GM21737 (cell line): ENCODE results near the gene ST13.
"Not testable (repeated sequence)": the region's sequence is repeated elsewhere in the genome, so short reads cannot be mapped to it uniquely, and the experiment has no call there.

Source experiments
- ATAC-seq: cut with Tn5 transposase; IDR thresholded peaks from one replicate; pipeline ENCODE4 v1.9.1; 2021; ENCODE audit warnings: mild to moderate bottlenecking, moderate library complexity; ENCODE audit not compliant: unreplicated experiment

The ST13 gene

GRCh38 chr22:40789131-40789530 is 67.3 kb downstream of the ST13 start:
- ATAC-seq = no peak

DNA sequence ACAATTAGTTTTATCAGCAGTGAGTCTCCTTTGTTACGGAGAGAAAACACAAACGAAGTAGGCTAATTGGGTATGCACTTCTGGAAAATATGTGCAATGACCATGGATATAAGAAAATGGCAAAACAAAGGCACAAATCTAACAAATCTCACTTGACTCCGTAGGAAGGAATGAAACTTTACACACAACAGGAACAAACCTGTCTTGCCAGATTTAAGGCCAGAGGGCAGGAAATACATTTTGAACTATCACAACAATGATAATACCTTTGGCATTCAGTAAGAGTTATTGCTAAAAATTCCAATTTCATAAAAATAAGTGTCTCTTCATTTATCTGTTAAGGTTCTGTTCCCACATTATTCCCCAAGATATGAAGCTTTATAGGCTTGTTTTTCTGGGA is 73.9 kb downstream of the ST13 start:
- ATAC-seq = no peak

DNA sequence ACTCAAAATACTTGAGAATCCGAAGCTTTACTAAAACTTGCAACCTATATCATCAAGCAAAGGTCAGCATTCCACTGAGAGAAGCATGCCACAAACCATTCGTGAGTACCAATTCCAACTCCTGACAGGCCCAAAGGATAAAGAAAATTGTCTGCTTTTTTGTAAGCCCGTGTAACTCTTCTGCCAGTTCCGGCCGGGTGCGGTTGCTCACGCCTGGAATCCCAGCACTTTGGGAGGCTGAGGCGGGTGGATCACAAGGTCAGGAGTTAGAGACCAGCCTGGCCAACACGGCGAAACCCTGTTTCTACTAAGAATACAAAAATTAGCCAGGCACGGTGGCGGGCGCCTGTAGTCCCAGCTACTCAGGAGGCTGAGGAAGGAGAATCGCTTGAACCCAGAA is 74.7 kb downstream of the ST13 start:
- not testable (repeated sequence) for ATAC-seq
